Iris pigment epithelial cell (primary cell): ENCODE measurements around the gene EZH2.

Experiments used
- DNase-seq: peaks from one replicate; pipeline ENCODE4 v3.0.0-alpha.2; 2011; ENCODE audit warnings: low read depth

EZH2 gene

GRCh38 chr7:148854983-148855382 is 29.1 kb downstream of the EZH2 start:
- DNase-seq = no peak

GRCh38 chr7:148852272-148852671 is 31.8 kb downstream of the EZH2 start:
- peak; percentile 29 for DNase-seq

- no peak for DNase-seq
Observed at GRCh38 chr7:148850564-148850963, 33.5 kb downstream of the EZH2 start.

DNA sequence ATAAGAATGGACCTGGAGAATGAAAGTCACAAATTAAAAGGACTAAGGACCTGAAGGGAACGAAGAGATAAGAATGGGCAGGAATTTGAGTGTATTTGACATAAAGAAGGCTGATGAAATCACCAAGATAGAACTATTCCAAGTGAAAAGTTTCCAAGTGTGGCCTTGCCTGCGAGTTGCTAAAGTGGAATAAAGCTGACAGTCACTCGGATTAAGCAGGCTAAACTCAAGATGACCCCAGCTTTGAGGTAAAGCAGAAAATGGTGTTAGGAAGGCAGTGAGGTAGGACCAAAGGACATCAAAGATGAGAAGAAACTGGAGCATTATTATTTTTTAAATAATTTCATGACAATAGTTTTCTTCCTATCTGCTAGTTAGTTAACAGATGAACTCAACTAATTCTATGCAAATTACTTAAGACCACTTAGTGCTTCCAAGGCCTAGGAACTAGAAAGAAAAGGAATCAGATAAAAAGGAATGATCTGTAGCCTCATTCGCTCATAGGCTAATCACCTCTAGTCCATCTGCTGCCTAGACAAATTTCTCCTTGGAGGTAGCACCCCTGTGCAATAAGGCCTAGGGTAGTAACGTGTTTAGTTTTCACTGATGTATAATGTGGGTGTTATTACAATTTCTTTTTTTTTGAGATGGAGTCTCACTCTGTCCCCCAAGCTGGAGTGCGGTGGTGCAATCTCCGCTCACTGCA is 34.5 kb downstream of the EZH2 start:
- no peak for DNase-seq

- no peak for DNase-seq
Observed at GRCh38 chr7:148847815-148848734, 36.0 kb downstream of the EZH2 start.

DNA sequence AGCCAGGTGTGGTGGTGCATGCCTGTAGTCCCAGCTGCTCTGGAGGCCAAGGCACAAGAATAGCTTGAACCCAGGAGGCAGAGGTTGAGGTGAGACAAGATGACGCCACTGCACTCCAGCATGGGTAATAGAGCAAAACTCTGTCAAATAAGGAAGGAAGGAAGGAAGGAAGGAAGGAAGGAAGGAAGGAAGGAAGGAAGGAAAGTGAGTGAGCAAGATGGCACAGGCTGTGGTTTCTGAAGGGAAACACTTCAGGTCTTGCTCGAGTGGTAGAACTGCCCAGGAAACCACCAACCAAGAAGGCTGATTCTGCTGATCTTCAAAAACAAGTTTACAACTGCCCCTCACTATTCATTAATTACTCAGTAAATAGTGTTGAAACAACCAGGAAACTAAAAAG is 45.2 kb downstream of the EZH2 start:
- no peak for DNase-seq

DNA sequence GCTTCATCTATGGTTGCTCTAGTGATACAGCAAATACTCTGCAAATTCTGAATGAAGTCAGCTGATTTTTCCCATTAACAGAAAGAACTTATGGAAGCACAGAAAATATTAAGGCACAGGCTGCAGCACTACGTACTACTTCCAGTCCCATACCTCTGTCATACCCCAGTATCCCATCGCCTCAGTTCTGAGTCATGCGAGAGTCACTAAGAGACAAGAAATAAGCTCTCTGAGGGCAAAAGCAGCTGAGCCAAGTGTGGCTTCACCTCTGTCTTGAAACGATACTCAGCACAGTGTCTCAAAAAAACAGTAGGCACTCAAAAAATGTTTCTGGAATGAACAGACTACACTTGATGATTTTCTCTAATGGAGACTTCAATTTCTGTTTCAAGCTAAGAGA is 48.2 kb downstream of the EZH2 start:
- no peak for DNase-seq

DNA sequence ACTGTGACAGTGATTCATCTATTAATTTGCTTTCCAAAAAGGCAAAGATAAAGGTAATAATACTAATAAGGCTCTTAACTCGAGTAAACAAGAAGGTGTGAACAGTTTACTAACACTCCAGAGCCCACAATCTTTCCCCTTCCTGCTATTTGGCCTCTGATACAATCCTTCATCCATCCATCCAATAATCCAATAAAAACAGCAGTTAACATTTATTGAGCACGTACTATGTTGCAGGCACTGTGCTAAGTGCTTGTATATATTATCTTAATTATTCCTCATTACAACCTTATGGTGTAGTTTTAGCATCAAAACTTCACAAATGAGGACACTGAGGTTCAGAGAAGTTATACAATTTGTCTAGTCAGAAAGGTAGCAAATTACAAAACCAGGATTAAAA is 49.5 kb downstream of the EZH2 start:
- DNase-seq = no peak

GRCh38 chr7:148831782-148832181 is 52.3 kb downstream of the EZH2 start:
- no peak for DNase-seq

GRCh38 chr7:148830897-148831692 is 53.0 kb downstream of the EZH2 start:
- DNase-seq = no peak

GRCh38 chr7:148828965-148829364 is 55.1 kb downstream of the EZH2 start:
- DNase-seq = no peak

GRCh38 chr7:148825338-148825737 is 58.8 kb downstream of the EZH2 start:
- DNase-seq = no peak

DNA sequence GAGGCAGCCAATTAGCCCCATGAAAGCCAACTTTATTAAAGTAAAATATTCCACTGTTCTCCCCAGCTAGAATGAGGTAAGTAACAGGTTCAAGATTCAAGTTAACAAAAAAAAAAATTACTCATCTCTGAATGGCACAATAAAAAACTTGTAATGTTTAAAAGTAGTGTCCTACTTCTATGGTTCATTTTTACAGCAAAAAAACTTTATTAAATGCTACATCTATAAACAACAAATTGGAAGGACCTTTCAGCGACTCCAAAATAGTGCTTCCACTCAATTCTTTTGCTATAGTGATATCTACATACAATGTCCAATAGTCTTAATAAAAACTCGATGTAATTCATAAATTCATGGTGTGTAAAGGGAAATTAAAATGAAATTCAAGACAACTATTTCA is 59.2 kb downstream of the EZH2 start:
- no peak for DNase-seq

DNA sequence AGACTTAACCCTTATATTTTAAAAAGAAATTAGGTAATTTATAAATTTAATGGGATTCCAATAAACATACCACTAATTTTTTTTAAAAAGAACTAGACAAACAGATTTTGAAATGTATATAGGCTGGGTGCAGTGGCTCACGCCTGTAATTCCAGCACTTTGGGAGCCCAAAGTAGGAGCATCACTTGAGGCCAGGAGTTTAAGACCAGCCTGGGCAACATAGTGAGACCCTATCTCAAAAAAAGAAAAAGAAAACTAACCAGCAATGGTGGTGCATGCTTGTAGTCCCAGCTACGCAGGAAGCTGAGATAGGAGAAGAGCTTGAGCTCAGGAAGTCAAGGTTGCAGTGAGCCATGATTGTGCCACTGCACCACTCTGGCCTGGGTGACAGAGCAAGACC is 62.7 kb downstream of the EZH2 start:
- DNase-seq = no peak

- peak; percentile 59 for DNase-seq
Observed at GRCh38 chr7:148819697-148820360, 64.3 kb downstream of the EZH2 start.

DNA sequence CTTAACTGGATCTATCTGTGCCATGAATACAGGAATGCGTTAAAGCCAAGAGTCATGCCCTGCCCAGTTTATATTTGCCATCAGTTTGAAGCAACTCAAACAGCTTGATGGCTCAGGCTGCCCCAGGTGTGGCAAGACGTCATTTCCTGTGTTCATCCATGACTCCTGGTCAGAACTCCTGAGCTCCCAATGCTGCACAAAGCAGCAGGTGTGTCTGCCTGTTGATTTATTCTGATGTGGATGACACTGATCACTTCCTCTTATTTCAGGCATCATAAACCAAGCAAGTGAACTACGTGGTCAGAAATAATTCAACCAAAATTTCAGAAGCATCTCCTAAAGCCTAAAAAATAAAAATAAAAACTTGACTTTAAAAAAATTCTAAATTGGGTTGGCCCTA is 68.5 kb downstream of the EZH2 start:
- no peak for DNase-seq

DNA sequence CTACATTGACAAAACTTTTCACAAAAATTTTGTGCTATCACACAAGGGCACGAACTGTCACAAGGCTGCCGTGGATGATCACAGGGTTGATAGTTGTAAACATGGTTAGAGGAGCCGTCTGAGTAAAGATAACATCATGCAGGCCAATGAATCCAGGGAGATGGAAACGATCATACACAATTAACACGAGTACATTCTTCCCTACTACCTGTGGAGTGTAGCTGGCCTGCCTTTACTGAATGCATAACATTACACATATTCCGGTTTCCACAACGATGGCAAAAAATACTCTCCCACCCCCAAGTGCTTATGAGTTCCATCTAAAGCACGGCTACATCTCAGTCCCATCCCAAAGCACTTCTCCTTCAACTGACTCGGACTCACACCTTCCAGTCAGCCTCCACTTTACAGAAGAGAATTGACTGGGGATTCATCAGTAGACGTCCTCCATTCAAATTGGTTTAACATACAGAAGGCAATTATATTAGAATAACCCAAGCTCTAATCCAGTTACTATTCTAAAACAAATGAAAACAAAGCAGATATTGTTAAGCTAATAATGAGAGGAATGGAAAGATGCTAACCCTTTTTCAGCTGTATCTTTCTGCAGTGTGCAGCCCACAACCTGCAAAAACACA is 69.0 kb downstream of the EZH2 start:
- DNase-seq = no peak

DNA sequence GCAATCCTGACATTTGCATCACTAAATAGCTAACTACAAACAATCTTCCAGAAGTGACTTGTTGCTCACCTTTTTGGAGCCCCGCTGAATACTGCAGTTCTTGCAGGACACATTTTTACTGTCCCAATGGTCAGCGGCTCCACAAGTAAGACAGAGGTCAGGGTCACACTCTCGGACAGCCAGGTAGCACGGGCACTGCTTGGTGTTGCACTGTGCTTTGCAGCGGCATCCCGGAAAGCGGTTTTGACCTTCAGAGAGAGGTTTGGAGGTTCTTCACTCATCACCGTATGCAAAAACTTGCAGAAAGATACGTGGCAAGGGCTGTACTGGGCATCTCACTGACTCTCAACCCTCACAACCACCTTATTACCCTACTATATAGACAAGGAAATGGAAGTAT is 70.2 kb downstream of the EZH2 start:
- DNase-seq = no peak

DNA sequence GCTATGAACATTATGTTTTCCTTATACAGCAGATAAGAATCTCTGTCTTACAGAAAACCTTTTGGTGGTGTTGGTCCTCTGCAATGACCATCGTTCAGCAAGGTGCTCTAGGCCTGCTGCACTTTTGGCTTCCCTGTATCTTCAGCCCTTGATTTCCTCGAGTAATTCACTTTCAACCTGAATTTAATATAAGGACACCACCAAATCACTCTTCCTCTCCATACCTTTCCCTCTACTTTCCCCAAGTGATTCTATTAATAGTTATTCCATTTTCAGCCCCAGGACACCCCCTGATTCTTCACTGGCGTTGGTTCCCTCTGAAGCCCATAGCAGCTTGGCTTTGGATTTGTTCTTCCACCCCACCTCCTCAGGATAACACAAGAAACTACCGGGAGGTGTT is 72.2 kb downstream of the EZH2 start:
- DNase-seq = no peak

DNA sequence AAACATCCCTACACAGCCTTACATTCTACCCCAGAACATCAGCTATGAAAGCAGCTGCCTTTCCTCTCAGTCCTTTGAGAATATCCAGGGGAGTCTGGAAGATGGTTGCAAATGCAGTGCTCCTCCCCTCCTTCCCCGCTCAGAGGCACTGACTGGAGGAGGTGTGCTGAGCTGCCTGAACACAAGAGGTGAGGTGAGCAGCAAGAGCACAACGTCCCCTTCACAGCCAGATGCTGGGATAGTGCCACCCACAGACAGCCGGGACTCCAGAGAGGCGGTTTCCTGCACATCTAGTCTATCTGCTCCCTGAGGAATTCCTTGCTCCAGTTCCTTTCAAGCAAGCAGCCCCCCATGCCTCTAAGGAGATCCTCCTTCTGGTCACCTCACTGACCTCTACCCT is 74.2 kb downstream of the EZH2 start:
- no peak for DNase-seq

DNA sequence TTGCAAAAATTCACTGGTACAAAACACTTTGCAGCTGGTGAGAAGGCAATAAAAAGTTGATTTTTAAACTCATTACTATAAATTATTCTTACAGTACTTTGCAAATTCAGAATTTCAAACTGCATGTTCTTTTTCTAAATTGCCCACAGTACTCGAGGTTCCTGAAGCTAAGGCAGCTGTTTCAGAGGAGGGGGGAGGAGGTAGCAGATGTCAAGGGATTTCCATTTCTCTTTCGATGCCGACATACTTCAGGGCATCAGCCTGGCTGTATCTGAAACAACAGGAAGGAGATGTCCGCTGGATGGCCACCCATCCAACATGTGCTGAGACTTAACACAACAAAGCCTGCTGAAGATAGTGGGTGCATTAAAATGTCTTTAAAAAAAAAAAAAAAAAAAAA is 76.7 kb downstream of the EZH2 start:
- no peak for DNase-seq

DNA sequence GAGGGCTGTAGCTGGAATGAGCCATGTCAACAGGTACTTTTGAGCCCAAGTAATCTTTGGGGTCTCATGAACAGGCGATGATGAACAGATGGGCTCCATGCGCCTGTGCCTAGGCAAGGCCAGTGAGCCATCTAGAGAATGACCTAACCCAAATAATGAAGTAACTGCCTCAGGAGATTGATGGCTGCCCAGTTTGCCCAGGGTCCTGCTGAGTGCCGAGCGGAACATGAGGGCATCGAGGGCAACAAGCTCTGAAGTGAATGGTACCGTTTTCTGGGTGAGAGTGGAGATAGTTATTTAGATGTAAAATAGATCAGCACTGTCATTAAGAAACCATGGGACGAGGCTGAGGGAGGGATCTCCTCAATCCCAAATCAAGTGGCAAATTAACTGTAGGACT is 77.9 kb downstream of the EZH2 start:
- no peak for DNase-seq
